Measurements from ENCODE around the gene RNF149.

RNF149 gene

DNA sequence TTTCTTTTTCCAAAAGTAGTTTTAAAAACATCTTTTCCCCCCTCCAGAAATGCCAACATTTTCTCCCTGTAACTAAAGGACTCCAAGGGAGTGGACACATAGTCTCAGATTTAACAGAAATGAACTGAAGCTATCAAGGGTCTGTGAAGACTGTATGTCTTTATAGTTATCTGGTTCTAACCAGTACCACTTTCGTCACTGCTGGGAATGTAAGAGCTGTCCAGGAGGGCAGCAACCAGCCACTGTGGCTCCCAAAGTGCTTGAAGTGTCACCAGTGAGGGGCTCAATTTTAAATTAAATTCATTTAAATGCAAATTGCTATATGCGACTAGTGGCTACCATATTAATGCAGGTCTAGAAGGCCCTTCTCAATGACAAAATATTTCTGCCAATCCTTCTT, 15.0 kb downstream of the RNF149 start:
- Mint-ChIP-seq H3K27ac (no peak overlapping the region), H3K4me3 (no peak overlapping the region), H3K4me1 (peaks cover 28% of the 10 kb centered on the region), H3K9me3 (no peaks in the 10 kb centered on the region), H3K27me3 (no peaks in the 10 kb centered on the region), H3K36me3 (peaks cover 5% of the 10 kb centered on the region)
- ATAC-seq: no peak

DNA sequence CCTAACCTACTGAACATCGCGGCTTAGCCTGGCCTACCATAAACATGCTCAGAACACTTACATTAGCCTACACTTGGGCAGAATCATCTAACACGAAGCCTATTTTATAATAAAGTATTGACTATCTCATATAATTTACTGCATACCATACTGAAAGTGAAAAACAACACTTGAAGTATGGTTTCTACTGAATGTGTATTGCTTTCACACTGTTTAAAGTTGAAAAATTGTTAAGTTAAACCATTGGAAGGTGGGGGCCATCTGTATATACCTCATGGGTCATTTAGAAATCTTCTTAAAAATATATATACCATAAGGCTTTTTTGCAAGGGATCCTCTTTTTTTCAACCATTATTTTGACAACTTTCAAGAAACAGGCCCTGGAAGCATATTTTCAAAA, 16.5 kb downstream of the RNF149 start:
- H3K36me3 Mint-ChIP-seq: peaks cover 7% of the 10 kb centered on the region
- no peaks in the 10 kb centered on the region for H3K9me3 Mint-ChIP-seq
- no peaks in the 10 kb centered on the region for H3K27me3 Mint-ChIP-seq
- no peak for ATAC-seq
- peaks cover 13% of the 10 kb centered on the region for H3K4me1 Mint-ChIP-seq
- H3K4me3 Mint-ChIP-seq: no peak overlapping the region
- no peak overlapping the region for H3K27ac Mint-ChIP-seq

DNA sequence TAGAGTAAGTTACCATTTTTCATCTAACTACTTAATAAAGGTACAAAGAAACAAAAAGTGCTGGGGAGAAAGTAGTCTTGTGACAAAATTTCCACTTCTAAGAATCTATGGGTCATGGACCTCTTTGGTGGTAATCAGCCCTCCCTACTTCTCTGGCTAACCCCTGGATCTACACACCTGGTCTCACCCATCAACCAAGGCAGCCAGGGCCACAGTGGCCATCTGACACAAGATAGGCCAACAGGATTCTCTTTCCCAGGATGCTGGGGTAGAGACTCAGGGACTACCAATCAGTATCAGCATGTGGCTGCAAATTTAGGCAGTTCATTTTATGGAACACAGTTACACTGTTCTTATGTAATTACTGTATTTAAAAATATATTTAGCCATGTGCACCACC, 17.8 kb downstream of the RNF149 start:
- ATAC-seq: no peak
- no peaks in the 10 kb centered on the region for H3K9me3 Mint-ChIP-seq
- peaks cover 14% of the 10 kb centered on the region for H3K36me3 Mint-ChIP-seq
- no peak overlapping the region for H3K27ac Mint-ChIP-seq
- H3K27me3 Mint-ChIP-seq: no peaks in the 10 kb centered on the region
- peaks cover under 1% of the 10 kb centered on the region for H3K4me1 Mint-ChIP-seq
- no peak overlapping the region for H3K4me3 Mint-ChIP-seq

DNA sequence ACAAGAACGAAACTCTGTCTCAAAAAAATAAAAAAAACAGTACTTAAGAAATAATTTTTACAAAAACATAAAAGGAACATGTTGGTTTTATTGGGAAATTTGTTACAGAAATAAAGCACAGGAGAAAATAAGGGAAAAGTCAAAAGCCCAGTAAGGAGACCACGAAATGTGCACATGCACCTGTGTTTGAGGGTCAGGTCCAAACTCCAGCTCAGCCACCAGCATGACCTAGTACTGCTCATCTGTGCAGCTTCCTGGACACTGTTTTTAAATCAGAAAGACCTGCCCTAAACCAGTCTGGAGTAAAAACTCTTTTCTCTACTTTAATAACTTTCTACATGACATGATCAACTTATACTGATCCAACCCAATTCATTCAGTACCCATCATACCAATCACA, 21.2 kb downstream of the RNF149 start:
- H3K4me3 Mint-ChIP-seq: no peak overlapping the region
- no peaks in the 10 kb centered on the region for H3K27me3 Mint-ChIP-seq
- peaks cover 24% of the 10 kb centered on the region for H3K36me3 Mint-ChIP-seq
- H3K4me1 Mint-ChIP-seq: no peaks in the 10 kb centered on the region
- ATAC-seq: no peak
- no peaks in the 10 kb centered on the region for H3K9me3 Mint-ChIP-seq
- H3K27ac Mint-ChIP-seq: no peak overlapping the region

DNA sequence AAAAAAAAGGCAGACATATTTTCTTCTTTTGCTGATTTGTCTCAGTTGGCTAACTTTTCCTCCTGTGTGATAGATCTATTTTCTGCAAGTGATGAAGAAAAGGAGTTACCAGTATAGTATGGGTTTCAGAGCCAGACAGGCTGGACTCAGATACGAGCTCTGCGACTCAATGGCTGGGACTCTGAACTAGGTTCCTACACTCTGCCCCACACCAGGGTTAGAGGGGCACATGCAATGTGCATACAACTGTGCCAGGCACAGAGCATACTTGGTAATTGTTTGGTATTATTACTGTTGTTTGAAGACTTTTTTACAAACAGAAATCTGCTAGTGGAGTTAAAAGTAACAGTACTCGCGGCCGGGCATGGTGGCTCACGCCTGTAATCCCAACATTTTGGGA, 21.8 kb downstream of the RNF149 start:
- H3K27ac Mint-ChIP-seq: no peak overlapping the region
- H3K4me1 Mint-ChIP-seq: no peaks in the 10 kb centered on the region
- no peaks in the 10 kb centered on the region for H3K27me3 Mint-ChIP-seq
- H3K9me3 Mint-ChIP-seq: no peaks in the 10 kb centered on the region
- peaks cover 30% of the 10 kb centered on the region for H3K36me3 Mint-ChIP-seq
- ATAC-seq: no peak
- H3K4me3 Mint-ChIP-seq: no peak overlapping the region

DNA sequence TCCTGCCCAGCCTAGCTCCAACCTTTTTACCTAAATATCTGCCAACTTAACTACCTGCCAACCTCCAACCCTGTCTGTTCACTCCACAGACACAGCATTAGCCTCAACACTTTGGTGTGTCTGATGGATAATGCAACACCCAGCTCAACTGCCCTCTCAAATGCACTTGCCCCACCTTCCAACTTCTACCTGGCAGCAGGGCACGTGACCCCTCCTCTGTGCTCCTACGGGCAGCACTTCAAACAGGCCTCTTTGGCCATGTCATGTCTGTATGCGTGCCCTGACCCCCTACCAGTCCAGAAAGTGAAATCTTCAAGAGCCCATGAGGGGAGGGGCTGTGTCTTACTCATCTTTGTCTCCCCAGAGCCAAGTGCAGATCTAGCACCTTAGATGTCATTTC, 25.5 kb downstream of the RNF149 start:
- H3K27ac Mint-ChIP-seq: no peak overlapping the region
- no peak overlapping the region for H3K4me3 Mint-ChIP-seq
- H3K9me3 Mint-ChIP-seq: no peaks in the 10 kb centered on the region
- H3K4me1 Mint-ChIP-seq: no peaks in the 10 kb centered on the region
- no peaks in the 10 kb centered on the region for H3K27me3 Mint-ChIP-seq
- ATAC-seq: no peak
- peaks cover 53% of the 10 kb centered on the region for H3K36me3 Mint-ChIP-seq

DNA sequence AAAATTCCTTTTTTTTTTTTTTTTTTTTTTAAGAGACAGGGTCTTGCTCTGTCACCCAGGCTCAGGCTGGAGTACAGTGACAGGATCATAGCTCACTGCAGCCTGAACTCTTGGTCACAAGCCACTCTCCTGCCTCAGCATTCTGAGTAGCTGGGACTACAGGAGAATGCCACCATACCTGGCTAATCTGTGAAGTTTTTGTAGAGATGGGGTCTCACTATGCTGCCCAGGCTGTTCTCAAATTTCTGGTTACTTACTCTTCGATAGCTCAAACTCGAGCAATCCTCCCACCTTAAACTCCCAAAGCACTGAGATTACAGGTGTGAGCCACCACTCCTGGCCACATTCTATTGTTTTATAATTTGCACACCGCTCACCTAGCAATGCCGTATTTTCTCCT, 27.0 kb downstream of the RNF149 start:
- ATAC-seq: no peak
- Mint-ChIP-seq H3K27me3 (no peaks in the 10 kb centered on the region), H3K27ac (no peak overlapping the region), H3K4me3 (no peak overlapping the region), H3K36me3 (peaks cover 48% of the 10 kb centered on the region), H3K9me3 (no peaks in the 10 kb centered on the region), H3K4me1 (no peaks in the 10 kb centered on the region)

DNA sequence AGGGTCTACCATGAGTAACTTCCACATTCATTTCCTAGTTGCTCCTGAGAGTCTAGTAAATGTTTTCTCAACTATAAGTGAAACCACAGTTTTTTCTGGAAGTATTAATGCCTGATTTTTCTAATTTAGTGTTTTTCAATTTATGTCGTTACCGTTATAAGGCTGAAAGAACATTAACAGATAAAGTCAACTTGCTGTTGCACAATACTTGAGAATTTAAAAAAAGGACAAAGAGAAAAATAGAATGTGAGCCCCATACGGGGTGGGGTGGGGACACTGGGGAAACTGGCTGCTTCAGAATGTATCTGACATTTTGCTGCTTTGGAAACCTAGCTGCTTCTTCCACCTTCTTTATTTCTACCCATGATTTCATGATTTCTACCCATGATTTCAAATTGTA, 29.6 kb downstream of the RNF149 start:
- H3K27ac Mint-ChIP-seq: peak overlapping the region; percentile 40
- no peak overlapping the region for H3K4me3 Mint-ChIP-seq
- no peaks in the 10 kb centered on the region for H3K4me1 Mint-ChIP-seq
- H3K9me3 Mint-ChIP-seq: no peaks in the 10 kb centered on the region
- no peak for ATAC-seq
- H3K27me3 Mint-ChIP-seq: no peaks in the 10 kb centered on the region
- peaks cover 47% of the 10 kb centered on the region for H3K36me3 Mint-ChIP-seq

DNA sequence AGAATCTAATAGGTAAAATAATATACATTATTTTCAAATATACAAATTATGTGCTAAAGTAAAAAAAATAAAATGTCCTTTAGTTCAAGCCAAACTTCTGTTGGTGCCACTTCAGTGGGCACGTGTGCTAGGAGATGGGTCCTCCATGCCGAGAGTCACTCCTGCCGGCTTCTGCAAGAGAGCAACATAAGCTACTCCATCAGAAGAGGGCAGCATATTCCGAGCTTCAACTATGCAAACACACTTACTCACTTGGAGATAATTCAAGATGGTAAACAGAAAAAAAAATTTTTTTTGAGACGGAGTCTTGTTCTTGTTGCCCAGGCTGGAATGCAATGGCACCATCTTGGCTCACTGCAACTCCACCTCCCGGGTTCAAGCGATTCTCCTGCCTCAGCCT, 31.4 kb downstream of the RNF149 start:
- no peaks in the 10 kb centered on the region for H3K9me3 Mint-ChIP-seq
- H3K4me1 Mint-ChIP-seq: peaks cover 3% of the 10 kb centered on the region
- ATAC-seq: no peak
- H3K36me3 Mint-ChIP-seq: peaks cover 38% of the 10 kb centered on the region
- no peaks in the 10 kb centered on the region for H3K27me3 Mint-ChIP-seq
- H3K4me3 Mint-ChIP-seq: no peak overlapping the region
- no peak overlapping the region for H3K27ac Mint-ChIP-seq

DNA sequence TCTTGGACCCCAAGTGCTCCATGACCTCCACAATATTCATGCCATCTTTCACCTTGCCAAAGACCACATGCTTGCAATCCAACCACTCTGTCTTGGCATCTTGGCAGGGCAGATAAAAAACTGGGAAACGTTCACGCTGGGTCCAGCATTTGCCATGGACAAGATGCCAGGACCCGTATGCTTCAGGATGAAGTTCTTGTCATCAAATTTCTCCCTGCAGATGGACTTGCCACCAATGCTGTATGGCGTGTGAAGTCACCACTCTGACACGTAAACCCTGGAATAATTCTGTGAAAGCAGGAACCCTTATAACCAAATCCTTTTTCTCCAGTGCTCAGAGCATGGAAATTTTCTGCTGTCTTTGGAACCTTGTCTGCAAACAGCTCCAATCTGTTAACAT, 34.4 kb downstream of the RNF149 start:
- no peaks in the 10 kb centered on the region for H3K9me3 Mint-ChIP-seq
- no peak overlapping the region for H3K4me3 Mint-ChIP-seq
- ATAC-seq: no peak
- no peak overlapping the region for H3K27ac Mint-ChIP-seq
- H3K4me1 Mint-ChIP-seq: peaks cover 5% of the 10 kb centered on the region
- peaks cover 34% of the 10 kb centered on the region for H3K36me3 Mint-ChIP-seq
- H3K27me3 Mint-ChIP-seq: no peaks in the 10 kb centered on the region

DNA sequence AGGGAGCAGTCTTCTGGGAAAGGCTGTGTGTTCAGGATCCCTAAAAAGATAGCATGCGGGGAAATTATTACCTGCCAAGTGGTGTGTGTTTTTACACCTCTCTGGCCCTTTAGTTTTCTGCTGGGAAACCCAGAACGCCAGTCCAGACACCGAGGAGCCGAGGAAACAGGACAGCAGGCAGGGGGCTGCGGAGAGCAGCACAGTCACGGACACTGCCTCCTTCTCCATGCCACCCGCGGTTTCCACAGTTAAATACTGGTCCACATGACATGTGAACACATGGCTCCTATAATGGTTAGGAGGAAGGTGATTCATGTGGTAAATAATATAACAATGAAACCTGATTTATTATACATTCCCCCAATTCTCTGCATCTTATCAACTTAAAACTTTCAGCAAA, 35.4 kb downstream of the RNF149 start:
- ATAC-seq: no peak
- no peak overlapping the region for H3K4me3 Mint-ChIP-seq
- peaks cover 36% of the 10 kb centered on the region for H3K36me3 Mint-ChIP-seq
- no peak overlapping the region for H3K27ac Mint-ChIP-seq
- H3K9me3 Mint-ChIP-seq: no peaks in the 10 kb centered on the region
- H3K4me1 Mint-ChIP-seq: peaks cover 9% of the 10 kb centered on the region
- no peaks in the 10 kb centered on the region for H3K27me3 Mint-ChIP-seq

DNA sequence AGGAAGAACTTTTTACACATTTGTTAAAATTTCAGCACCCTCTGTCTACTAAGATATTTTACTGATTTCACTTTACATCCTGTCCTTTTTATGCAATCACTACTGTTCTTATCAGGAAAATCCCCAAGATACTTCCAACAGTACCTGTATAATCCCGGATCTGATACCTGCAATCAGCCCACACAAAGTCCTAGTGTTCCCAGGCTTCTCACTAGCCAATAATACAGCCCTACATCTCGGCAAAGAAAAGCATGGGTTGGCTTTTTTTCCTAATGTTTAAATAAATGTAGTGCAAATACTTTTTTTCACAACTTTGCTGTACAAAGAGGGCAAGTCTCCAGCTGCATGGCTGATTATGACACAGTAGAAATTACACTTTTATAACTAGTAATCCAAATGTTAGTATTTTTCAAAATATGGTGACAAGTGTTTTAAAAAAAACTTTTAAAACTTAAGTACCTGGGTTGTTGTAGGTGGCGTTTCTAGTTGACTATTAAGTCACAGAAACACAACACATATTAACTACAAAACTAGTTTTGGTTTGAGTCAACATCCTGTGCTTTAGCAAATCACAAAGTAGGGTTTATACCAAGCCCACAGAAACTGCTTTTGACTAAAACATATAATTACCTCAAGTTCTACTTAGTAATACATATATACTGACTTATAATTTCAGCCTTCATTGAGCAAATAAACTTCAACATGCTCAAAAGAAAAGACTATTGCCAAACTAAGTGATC, 36.3 kb downstream of the RNF149 start:
- Mint-ChIP-seq H3K4me1 (peaks cover 15% of the 10 kb centered on the region), H3K27ac (peak overlapping the region; percentile 54), H3K9me3 (no peaks in the 10 kb centered on the region), H3K27me3 (no peaks in the 10 kb centered on the region), H3K4me3 (no peak overlapping the region), H3K36me3 (peaks cover 38% of the 10 kb centered on the region)
- ATAC-seq: peak; percentile 69

DNA sequence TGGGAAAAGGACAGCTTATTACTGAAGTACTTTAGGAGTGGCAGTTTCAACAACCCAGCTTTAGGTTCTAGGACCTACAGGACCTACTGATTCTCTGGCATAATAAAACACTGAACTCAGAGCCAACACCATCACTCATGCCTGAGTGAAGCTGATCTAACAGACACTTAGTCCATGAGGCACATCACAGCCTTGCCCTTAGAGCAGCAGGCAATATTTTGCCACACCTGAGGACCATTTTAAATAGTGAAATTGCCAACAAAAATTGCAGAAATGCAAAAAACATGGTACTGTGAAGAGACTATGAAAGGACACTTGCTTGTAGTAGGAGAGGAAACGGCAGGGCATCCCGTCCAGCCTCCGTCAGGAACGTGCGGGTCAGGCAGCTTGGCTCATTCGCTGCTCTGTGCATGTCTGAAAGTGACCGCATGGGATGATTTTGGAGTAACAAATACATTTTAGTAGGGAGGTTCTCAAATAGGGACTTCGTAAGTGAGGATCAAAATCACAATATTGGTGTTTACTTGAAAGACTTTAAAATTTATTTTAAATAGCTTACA, 37.7 kb downstream of the RNF149 start:
- Mint-ChIP-seq H3K27me3 (no peaks in the 10 kb centered on the region), H3K36me3 (peaks cover 48% of the 10 kb centered on the region), H3K27ac (peak overlapping the region; percentile 30), H3K4me1 (peaks cover 15% of the 10 kb centered on the region), H3K9me3 (no peaks in the 10 kb centered on the region), H3K4me3 (no peak overlapping the region)
- no peak for ATAC-seq

DNA sequence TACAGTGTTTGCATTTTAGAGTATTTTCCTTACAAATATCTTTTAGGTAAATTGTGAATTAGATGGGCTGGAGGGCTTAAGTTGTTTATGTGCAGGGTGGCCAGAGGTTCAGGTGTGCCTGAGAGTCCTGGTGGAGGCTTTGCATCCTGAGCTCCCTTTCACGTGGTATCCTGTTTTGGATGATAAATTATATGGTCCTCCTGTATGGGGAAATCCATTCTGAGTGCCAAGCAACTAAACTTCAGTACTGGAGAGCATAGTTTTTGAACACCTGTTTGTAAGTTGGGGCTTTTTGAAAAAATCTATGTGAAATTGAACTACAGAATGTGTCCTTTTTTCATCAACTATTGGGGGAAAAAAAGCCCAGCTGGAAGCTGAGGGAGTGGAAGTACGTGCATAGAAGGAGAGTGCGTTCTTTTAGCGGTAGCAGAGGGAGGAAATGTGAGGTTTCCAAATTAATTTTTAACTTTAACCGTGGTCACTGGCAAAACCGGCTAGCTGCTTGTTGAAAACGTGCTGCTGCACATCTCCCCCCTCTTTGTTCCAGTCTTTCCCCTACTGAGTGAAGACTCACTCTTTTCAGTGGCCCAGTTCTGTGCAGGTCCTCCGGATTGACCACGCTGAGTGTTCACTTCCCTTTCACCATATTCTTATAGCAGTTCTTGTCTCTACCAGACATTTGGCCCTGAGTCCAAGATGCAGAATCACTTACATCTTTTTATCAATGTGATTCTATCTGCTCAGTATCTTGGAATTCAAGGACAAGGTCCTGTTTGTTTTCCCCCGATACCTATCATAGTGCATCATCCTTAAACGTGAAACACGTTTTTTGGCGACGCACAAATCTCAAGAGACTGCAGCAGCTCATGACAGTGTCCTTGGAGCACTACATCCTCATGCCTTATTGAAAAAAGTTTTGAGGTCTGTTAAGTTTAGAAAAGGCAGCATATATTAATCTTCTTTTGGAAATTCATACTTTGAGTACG, 40.5 kb downstream of the RNF149 start:
- Mint-ChIP-seq H3K27ac (peak overlapping the region; percentile 42), H3K27me3 (no peaks in the 10 kb centered on the region), H3K4me1 (peaks cover 15% of the 10 kb centered on the region), H3K9me3 (no peaks in the 10 kb centered on the region), H3K4me3 (no peak overlapping the region), H3K36me3 (peaks cover 60% of the 10 kb centered on the region)
- no peak for ATAC-seq

DNA sequence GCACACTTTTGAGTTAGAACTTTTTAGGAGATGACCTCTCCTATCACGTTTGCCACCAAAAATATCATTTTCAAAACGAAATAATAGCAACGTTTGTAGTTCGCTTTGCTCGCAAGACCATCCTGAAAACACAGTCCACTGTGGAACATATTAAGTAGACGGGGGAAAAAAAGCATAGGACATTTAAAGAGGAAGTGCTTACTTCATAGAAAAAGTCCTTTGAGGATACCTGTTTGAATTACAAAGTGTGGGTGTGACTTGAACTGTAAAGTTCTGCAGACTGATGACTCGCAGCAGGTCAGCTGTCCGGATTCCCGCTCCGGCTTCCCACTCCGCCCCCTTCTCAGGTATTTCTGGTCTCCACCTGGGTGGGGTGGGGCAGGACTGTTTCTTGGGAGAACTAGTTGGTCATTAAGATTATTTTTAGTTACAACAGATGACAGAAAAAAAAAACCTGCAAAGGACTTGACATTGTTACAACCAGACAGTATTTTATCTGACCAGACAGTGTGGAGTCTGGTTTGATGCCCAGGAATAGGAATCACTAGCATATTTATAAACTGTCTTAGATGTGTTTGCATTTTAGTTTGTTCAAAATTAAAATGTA, 42.5 kb downstream of the RNF149 start:
- no peaks in the 10 kb centered on the region for H3K27me3 Mint-ChIP-seq
- H3K27ac Mint-ChIP-seq: no peak overlapping the region
- no peak for ATAC-seq
- no peaks in the 10 kb centered on the region for H3K9me3 Mint-ChIP-seq
- H3K36me3 Mint-ChIP-seq: peaks cover 65% of the 10 kb centered on the region
- peaks cover 14% of the 10 kb centered on the region for H3K4me1 Mint-ChIP-seq
- H3K4me3 Mint-ChIP-seq: no peak overlapping the region

All from stimulated activated memory B cell treated with anti-CD40 and anti-IgM and Interleukin-4, amounts not matched to agents 10 μg/mL and 1 μg/mL and 100 μg/mL, for 72 hours (primary cell).